HG02678 (cell line): ENCODE measurements around the gene CEP85L.
A peak's percentile ranks its signal among the peaks of the same experiment; 100 is the strongest.

ENCODE experiments used
- ATAC-seq: cut with Tn5 transposase; IDR thresholded peaks from one replicate; pipeline ENCODE4 v1.9.1; 2021; ENCODE audit warnings: mild to moderate bottlenecking, moderate library complexity; ENCODE audit not compliant: unreplicated experiment

CEP85L gene

GRCh38 chr6:118661831-118662230, 10.4 kb upstream of the CEP85L start:
- no peak for ATAC-seq

GRCh38 chr6:118660218-118660569, 8.8 kb upstream of the CEP85L start:
- ATAC-seq: no peak

DNA sequence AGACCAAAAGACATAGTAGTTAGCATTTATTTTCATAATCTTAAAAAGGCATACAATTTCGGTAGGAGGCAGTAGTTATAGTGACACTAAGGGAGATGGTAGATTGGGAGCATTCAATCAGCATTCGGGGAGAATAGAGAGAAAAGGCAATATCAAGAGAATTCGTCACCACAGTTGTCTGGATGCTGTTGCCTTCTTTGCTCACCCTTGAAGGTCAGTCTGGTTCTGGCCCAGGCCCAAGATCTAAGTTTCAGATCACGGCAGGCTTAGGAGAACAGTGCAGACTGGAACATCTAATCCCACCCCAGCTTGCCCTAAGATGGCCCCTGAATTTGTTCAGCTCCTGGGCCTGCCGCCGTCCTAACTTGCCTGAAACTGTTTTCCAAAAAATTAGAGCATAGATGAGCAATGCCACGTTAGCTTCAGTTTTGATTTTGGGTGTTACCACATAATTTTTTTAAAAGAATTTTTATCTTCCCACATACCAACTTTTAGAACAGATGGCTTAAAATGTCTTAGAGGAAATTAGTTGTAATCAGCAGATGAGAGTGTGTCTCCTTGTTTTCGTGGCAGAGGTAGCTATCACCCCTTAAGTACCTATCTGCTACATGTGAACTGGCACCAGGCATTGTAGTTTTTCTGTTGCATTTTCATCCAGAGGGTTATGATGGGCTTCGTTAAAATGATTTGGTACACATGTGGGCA, 8.3 kb upstream of the CEP85L start:
- no peak for ATAC-seq

DNA sequence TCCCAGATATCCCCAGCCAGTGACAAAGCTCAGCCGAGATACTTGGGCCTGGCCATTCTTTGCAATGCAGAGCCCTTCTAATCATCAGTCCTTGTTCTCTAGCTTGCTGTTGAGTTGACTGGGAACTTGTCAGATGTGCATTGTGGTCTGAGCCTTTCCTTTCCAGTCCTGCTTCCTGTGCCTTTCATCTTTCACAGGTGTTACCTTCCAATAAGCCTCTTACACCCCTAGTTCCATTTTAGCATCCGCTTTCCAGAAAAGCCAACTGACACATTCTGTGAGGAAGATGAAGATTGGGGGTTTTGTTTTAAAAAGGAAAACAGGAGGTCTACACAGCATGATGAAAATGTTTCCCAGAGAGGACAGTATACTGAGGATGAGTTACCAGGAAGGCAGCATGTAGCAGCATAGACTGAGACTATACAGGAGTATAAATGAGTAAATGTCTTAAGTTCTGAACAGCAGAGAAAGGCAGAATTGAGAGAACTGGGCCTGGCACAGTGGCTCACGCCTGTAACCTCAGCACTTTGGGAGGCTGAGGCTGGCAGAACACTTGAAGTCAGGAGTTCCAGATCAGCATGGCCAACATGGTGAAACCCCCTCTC, 5.6 kb upstream of the CEP85L start:
- no peak for ATAC-seq

- no peak for ATAC-seq
Measured at GRCh38 chr6:118652051-118652615, 742 bp upstream of the CEP85L start.

DNA sequence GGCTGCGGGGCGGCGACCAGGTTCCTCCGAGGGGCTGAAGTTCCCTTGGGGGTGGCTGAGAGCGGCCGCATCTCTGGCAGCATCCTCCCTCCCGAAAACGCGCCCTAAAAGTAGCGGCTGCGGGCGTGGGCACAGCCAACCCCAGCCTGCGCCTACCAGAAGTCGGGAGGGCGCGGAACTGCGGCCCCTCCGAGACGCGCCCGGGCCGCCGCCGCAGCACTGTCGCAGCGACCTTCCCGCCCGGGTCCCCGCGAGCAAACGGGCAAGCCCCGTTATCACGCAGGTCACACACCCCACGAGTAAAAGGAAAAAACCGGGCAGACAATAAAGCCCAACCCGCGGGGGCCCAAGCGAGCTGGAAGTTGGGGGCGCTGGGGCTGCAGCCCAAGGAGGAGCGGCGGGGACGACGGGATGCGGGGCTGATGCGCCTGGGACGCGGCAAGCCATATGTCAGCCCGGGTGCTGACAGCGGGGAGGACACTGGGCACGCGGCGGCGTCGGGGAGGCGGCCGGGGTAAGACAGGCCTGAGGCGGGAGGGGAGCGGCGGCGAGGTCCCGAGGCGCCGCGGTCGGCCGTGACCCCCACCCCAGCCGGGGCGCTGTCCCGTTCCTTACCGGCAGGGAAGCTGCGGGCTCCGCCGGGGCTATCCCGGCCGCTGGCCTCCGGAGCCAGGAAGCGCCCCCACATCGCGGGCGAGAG, 659 bp downstream of the CEP85L start:
- peak; percentile 35 for ATAC-seq

DNA sequence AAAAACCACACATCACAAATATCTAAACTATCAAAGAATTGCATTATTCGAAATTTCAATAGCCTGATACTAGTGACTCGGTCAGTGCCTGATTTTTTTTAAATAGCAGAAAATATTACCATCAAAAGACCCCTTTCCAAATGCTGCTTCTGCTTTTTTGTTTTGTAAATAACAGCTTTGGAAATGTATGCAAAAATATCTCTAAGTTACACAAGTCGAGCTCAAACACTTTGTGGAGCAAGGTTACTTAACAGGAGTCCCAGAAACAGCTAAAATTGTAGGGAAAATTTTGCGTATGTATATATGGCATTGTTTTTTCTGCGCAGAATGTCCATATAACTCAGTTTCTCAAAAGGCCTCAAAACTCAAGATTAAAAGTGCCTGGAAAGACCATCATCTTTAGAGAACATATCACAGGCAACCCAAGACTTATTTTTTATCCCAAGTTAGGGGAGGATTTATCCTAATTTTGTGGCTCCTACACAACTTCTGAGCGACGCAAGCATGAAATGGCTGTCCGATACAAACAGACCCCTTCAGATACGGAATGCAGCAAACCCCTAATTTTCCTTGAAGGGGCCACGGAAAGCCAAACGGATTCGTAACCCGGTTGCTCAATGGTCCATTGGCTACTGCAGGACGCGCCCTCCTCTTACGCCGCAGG, 1.3 kb downstream of the CEP85L start:
- no peak for ATAC-seq

GRCh38 chr6:118648866-118649554, 2.4 kb downstream of the CEP85L start:
- ATAC-seq: no peak

- ATAC-seq: no peak
Measured at GRCh38 chr6:118646977-118647376, 4.4 kb downstream of the CEP85L start.

- no peak for ATAC-seq
Measured at GRCh38 chr6:118645395-118645794, 6.0 kb downstream of the CEP85L start.

- no peak for ATAC-seq
Measured at GRCh38 chr6:118644007-118644406, 7.4 kb downstream of the CEP85L start.

DNA sequence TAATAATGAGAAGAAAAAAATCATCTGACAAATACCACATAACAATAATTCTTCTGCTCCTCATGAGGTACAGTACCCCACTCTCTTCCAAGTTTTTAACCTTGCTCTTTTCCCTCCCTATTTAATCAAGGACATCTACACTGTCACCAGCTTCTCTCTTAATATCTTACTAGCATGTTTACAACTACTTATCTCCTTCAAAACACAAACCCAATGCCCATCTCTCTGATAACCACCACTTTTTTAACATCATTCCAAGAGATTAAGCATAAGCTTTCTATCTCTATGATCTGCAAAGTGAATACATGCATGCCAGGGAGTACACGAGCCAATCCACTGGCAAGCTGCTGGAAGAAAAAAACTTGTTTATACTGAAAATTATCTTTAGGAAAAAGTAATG, 10.3 kb downstream of the CEP85L start:
- ATAC-seq: no peak

GRCh38 chr6:118639054-118639964, 12.1 kb downstream of the CEP85L start:
- peak; percentile 83 for ATAC-seq

DNA sequence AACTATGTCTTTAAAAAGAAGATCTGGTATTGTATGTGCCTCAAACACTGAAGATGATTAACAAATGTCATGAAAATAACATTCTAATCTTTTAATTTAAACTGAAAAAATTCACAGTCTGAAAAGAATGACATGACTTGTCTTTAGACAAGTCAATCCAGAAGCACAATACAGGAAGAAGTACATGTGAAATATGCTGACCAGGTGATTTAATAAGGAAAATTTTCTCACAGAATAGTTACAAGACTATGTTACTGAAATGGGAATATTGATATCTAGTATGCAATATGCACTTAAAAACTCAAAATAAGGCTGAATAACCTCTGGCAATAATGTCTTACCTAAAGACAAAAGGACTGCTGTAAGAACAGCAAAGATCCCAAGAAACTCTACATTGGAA, 13.1 kb downstream of the CEP85L start:
- ATAC-seq: no peak

DNA sequence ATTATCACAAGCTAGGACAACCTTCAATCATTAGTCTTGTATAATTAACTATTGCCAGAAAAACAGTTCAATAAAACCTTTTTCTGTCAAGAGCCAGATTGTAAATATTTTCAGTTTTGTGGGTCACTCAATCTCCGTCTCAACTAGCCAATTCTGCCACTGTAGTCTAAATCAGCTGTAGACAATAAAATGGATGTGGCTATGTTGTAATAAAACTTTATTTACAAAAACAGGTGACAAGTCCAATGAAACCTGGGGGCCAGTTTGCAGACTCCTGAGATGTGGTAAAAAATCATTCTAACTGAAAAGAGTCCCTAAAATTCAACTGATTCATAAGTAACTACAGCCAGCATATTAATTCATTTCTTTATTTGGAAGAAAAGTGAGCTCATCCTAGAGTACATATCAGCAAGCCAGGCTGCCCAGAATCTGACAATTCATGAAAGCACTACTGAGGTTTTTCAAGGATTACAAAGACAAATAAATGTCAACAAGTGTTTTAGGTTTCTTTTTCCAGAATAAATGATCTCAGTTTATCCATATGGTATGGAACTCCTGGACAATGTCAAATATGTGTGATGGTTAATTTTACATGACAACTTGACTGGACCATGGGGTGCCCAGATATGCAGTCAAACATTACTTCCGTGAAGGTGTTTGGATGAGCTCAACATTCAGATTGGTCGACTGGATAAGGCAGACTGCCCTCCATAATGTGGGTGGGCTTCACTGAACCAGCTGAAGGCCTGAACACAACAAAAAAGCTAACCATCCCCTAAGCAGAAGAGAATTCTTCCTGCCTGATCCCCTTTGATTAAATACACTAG, 15.3 kb downstream of the CEP85L start:
- ATAC-seq: no peak

DNA sequence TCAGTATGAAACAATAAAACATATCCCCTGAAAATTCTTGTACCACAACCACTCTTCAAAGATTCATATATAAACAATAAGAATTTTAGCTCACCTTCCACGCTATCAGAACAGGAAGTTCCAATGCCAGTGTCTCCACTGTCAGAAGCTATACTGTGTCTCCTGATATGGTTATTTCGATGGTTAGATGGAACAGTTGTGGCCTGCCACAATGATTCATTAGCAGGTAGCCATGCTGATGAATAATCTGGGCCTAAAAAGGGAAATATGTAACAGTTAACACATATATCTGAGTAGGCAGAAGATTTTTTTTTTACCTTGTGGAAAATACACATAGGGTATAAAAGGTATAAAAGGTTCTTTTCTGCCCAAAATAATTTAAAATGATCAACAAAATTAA, 19.0 kb downstream of the CEP85L start:
- ATAC-seq: no peak

DNA sequence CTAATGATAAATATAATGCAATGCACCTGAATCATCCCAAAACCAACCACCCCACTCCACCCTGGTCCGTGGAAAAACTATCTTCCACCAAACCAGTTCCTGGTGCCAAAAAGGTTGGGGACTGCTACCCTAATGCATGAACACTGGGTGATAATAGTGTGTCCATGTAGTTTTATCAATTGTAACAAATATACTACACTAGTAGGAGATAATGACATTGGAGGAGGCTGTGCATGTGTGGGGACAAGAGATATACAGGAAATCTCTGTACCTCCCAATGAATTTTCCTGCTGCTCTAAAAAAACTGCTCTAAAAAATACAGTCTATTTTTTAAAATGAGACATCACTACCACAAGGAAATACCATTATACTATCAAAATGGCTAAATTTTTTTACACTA, 20.5 kb downstream of the CEP85L start:
- no peak for ATAC-seq

- no peak for ATAC-seq
Measured at GRCh38 chr6:118630067-118630466, 21.3 kb downstream of the CEP85L start.

GRCh38 chr6:118627724-118628123, 23.7 kb downstream of the CEP85L start:
- no peak for ATAC-seq
